VCaP (cell line): ENCODE data around the gene KIF13A.
"Not testable (repeated sequence)": the region's sequence is repeated elsewhere in the genome, so short reads cannot be mapped to it uniquely, and the experiment has no call there.

Experiments used
- H3K27ac ChIP-seq: fragments of 450-650 bp; 2 replicates; pipeline ENCODE4 v1.5.1; 2017
- TF ChIP-seq, protein P1 (sequence below): fragments of 450-650 bp; conservative IDR thresholded peaks from 2 replicates; pipeline ENCODE4 v1.5.1; 2017; ENCODE audit warnings: mild to moderate bottlenecking, moderate library complexity

KIF13A gene

DNA sequence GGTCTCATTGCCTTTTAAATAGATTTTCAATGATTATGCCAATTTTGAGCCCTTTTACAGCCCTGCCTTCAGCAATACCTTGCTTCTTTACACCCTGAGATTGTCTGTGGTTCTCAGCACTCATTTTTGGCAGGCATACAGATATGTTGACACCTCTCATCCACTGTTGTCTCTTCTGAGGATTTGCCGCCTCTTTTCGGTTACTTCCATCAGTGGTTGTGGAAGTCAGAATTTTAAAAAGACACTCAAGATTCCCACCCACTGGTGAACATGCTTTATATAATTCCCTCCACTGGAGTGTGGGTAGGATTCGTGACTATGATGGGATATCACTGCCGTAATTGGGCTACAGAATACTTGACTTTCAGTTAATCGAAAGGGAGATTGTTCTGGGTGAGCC lies 37.4 kb upstream of the KIF13A start:
- TF ChIP-seq, protein P1, sequence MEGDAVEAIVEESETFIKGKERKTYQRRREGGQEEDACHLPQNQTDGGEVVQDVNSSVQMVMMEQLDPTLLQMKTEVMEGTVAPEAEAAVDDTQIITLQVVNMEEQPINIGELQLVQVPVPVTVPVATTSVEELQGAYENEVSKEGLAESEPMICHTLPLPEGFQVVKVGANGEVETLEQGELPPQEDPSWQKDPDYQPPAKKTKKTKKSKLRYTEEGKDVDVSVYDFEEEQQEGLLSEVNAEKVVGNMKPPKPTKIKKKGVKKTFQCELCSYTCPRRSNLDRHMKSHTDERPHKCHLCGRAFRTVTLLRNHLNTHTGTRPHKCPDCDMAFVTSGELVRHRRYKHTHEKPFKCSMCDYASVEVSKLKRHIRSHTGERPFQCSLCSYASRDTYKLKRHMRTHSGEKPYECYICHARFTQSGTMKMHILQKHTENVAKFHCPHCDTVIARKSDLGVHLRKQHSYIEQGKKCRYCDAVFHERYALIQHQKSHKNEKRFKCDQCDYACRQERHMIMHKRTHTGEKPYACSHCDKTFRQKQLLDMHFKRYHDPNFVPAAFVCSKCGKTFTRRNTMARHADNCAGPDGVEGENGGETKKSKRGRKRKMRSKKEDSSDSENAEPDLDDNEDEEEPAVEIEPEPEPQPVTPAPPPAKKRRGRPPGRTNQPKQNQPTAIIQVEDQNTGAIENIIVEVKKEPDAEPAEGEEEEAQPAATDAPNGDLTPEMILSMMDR, result no peak
- H3K27ac ChIP-seq, result no peak overlapping the region

DNA sequence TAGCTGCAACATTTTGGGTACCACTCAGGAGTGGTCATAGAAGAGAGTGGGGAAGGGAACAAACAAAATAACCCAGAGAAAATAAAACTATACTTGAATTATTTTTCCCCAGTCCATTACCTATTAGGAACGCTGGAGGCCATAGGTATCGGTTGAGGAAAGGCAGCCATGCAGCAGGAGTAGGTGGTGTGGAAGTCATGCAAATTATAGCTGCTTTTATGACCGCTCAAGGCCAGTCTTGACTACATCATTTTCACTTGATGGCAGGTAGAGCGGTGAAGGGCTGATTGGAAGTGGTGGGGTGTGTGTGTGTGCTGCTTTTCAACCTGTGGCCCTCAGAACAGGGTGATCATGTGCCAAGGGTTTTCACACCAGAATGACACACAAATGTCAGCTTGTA lies 36.5 kb upstream of the KIF13A start:
- H3K27ac ChIP-seq, result no peak overlapping the region
- TF ChIP-seq, protein P1, result no peak

DNA sequence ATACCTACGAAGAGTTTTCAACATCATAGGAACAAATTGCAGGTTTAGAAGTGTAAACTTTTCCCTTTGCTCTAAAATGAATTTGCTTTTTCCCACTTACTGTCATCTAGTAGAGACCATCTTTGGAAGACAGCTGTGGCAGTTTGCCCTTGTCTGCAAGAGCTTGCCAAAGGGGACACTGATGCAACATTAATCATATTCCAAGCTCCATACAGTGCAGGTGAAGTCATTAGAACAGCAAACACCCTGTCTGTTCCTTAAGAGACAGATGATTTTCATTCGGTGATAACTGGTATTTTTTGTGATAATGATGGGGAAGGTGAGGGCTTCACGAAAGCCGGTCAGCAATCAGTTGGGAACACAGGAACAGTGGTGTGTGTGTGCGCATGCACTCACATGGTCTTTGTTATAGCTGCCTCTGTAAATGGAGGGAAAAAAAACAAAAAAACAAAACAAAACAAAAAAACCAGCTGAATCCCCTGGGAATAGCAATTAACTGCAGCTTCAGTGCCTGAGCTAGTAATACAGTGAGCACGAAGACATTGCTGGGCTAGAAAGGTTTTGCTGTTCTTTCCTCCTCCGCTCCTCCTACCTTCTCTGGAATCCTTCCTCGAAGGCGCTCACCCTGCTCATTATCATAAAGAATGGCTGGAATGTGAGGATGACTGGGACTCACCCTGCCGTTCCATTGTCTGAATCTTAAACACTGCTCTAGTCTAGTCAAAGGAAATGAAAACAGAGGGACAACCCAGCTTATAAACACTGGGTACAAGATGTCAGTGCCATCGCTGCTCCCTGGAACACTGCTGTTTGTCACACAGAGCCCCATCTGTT lies 35.2 kb upstream of the KIF13A start:
- H3K27ac ChIP-seq, result no peak overlapping the region
- TF ChIP-seq, protein P1, result no peak

DNA sequence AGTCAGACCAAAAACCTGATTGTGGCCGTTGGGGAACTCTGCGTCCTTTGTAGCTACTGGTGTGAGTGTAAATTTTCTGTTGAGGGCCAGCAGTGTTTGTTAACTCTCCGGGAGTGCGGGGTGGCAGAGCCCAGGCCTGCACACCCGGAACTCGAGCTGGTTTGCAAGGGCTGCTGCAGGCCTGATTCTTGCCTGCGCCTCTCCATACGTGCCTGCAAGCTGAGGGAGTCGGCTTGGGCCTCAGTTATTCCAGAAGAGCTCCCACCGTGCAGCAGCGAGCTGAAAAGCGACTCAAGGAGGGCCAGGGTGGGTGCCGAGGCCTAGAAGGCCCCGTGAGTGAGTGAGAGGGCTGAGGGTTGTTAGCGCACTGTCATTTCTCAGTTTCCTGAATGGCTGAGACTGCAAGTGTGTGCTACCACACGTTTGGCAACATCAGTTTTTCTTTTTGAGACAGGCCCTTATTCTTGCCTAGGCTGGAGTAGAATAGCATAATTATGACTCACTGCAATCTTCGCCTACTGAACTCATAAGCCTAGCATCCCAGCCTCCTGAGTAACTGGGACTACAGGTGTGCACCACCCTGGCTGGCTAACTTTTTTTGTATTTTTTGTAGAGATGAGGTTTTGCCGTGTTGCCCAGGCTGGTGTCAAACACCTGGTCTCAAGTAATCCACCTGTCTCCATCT lies 33.9 kb upstream of the KIF13A start:
- TF ChIP-seq, protein P1, result no peak

DNA sequence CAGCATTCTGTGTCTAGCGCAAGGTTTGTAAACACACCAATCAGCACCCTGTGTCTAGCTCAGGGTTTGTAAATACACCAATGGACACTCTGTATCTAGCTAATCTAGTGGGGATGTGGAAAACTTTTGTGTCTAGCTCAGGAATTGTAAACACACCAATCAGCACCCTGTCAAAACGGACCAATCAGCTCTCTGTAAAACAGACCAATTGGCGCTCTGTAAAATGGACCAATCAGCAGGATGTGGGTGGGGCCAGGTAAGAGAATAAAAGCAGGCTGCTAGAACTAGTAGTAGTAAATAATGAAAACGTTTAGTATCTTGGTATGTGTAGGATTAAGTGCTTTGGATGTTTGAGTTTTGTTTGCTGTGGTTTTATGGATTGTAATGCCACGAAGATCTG lies 33.1 kb upstream of the KIF13A start:
- H3K27ac ChIP-seq, result not testable (repeated sequence)

More for the DNA sequence above, 33.9 kb upstream of the KIF13A start:
- no peak overlapping the region for H3K27ac ChIP-seq

DNA sequence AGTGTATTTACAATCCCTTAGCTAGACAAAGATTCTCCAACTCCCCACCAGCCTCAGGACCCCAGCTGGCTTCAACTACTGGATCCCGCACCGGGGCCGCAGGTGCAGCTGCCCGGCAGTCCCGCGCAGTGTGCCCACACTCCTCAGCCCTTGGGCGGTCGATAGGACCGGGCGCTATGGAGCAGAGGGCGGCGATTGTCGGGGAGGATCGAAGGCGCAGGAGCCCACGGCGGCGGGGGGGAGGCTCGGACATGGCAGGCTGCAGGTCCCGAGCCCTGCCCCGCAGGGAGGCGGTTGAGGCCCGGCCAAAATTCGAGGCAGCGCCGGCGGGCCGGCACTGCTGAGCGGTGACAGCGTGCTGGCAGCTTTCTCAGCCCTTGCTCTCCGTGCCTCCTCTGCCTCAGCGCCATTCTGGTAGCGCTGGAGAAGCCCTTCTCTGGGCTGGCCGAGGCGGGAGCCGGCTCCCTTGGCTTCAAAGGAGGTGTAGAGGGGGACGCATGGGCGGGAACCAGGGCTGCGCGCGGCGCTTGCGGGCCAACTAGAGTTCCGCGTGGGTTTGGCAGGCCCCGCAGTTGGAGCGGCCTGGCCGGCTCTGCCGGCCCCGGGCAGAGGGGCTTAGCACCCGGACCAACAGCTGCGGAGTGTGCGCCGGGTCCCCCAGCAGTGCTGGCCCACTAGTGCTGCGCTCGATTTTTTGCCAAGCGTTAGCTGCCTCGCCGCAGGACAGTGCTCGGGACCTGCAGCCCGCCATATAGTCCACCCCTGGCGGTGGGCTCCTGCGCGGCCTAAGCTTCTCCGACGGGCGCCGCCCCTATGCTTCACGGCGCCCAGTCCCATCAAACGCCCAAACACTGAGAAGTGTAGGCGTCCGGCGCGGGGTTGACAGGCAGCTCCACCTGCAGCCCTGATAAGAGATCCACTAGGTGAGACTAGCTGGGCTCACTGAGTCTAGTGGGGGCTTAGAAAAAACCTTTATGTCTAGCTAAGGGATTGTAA lies 32.4 kb upstream of the KIF13A start:
- no peak overlapping the region for H3K27ac ChIP-seq
- TF ChIP-seq, protein P1, result no peak

DNA sequence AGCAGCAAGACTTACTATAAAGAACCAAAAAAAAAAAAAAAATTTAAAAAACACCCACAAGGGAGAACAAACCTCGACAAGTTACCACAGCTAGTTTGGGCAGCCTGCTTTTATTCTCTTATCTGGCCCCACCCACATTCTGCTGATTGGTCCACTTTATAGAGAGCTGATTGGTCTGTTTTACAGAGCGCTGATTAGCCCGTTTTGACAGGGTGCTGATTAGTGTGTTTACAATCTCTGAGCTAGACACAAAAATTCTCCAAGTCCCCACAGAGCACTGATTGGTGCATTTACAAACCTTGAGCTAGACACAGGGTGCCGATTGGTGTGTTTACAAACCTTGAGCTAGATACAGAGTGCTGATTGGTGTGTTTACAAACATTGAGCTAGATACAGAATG lies 31.7 kb upstream of the KIF13A start:
- not testable (repeated sequence) for H3K27ac ChIP-seq

DNA sequence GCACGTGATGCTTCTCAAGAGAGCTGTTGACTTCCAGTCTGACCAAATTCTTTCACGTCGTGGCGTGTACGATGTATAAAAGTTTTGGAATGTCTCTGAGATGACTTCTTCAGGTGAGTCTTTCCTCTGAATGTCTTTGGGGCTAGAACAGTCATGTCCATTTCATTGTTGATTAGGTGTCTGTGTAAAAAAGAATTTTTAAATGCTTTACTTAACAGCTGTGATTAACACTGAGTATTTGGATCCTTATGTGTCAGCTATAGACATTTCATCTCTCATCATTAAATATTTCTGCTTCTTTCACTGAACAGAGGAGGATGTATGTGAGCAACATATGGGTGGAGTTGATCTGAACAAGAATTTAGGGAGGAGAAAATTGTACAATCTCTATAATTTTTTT lies 29.3 kb upstream of the KIF13A start:
- H3K27ac ChIP-seq, result no peak overlapping the region
- TF ChIP-seq, protein P1, result no peak
